H9 (cell line): ENCODE data around the gene TMCO4. TPM values are rescaled to one million over a fixed set of nuclear protein-coding genes. Genes with fewer than 3 reads are reported as not detected.

Experiments used
- DNase-seq: peaks from one replicate; pipeline ENCODE4 v3.0.0-alpha.2; 2017
- H2AFZ ChIP-seq: one replicate; pipeline ENCODE4 v1.6.1; 2013; ENCODE audit warnings: mild to moderate bottlenecking, low read length, control low read depth, moderate library complexity
- H2AK5ac ChIP-seq: 2 replicates; pipeline ENCODE4 v1.6.1; 2013; ENCODE audit warnings: low read length, control low read depth, mixed read lengths; ENCODE audit not compliant: insufficient read length
- H2BK120ac ChIP-seq: one replicate; pipeline ENCODE4 v1.6.1; 2013; ENCODE audit warnings: low read depth, mild to moderate bottlenecking, low read length, control low read depth, inconsistent platforms; ENCODE audit not compliant: poor library complexity, severe bottlenecking
- H2BK12ac ChIP-seq: 2 replicates; pipeline ENCODE4 v1.6.1; 2013; ENCODE audit warnings: low read length, control low read depth, mixed read lengths, low read depth; ENCODE audit not compliant: insufficient read length
- H2BK15ac ChIP-seq: 2 replicates; pipeline ENCODE4 v1.6.1; 2013; ENCODE audit warnings: low read depth, low read length, control low read depth
- H2BK20ac ChIP-seq: one replicate; pipeline ENCODE4 v1.6.1; 2013; ENCODE audit warnings: low read depth, mild to moderate bottlenecking, low read length, control low read depth, inconsistent platforms; ENCODE audit not compliant: poor library complexity, severe bottlenecking
- H2BK5ac ChIP-seq: 2 replicates; pipeline ENCODE4 v1.6.1; 2013; ENCODE audit warnings: low read length, control low read depth, mixed read lengths; ENCODE audit not compliant: insufficient read length
- H3K14ac ChIP-seq: 2 replicates; pipeline ENCODE4 v1.6.1; 2013; ENCODE audit warnings: low read length, control low read depth; ENCODE audit not compliant: insufficient read depth
- H3K18ac ChIP-seq: 2 replicates; pipeline ENCODE4 v1.6.1; 2013; ENCODE audit warnings: low read depth, mild to moderate bottlenecking, mixed read lengths, low read length, control low read depth; ENCODE audit not compliant: insufficient read length
- H3K23ac ChIP-seq: 2 replicates; pipeline ENCODE4 v1.6.1; 2013; ENCODE audit warnings: low read length, control low read depth, mixed read lengths, low read depth; ENCODE audit not compliant: insufficient read length
- H3K23me2 ChIP-seq: 2 replicates; pipeline ENCODE4 v1.6.1; 2013; ENCODE audit warnings: low read depth, mild to moderate bottlenecking, mixed read lengths, low read length, control low read depth; ENCODE audit not compliant: insufficient read length, poor library complexity, severe bottlenecking
- H3K27ac ChIP-seq: 2 replicates; pipeline ENCODE4 v1.5.1; 2013; ENCODE audit warnings: low read length, control low read depth, mixed read lengths, low read depth; ENCODE audit not compliant: insufficient read length
- H3K27me3 ChIP-seq: 2 replicates; pipeline ENCODE4 v1.6.1; 2013; ENCODE audit warnings: low read length, control low read depth, inconsistent platforms; ENCODE audit not compliant: insufficient read depth
- H3K4ac ChIP-seq: 2 replicates; pipeline ENCODE4 v1.6.1; 2013; ENCODE audit warnings: low read depth, mild to moderate bottlenecking, control low read depth, inconsistent platforms, low read length, moderate library complexity
- H3K4me1 ChIP-seq: 2 replicates; pipeline ENCODE4 v1.6.1; 2013; ENCODE audit warnings: low read length, control low read depth, inconsistent platforms; ENCODE audit not compliant: insufficient read depth
- H3K4me2 ChIP-seq: 2 replicates; pipeline ENCODE4 v1.6.1; 2013; ENCODE audit warnings: low read length, control low read depth, mixed read lengths; ENCODE audit not compliant: insufficient read length, insufficient read depth
- H3K56ac ChIP-seq: 2 replicates; pipeline ENCODE4 v1.6.1; 2013; ENCODE audit warnings: low read depth, mild to moderate bottlenecking, mixed read lengths, low read length, control low read depth; ENCODE audit not compliant: insufficient read length
- H3K79me1 ChIP-seq: 2 replicates; pipeline ENCODE4 v1.6.1; 2013; ENCODE audit warnings: low read depth, mild to moderate bottlenecking, moderate library complexity, low read length, control low read depth, inconsistent platforms; ENCODE audit not compliant: insufficient read depth, poor library complexity, severe bottlenecking
- H3K79me2 ChIP-seq: 2 replicates; pipeline ENCODE4 v1.6.1; 2013; ENCODE audit warnings: low read length, control low read depth, inconsistent platforms; ENCODE audit not compliant: insufficient read depth
- H3K9ac ChIP-seq: 2 replicates; pipeline ENCODE4 v1.6.1; 2013; ENCODE audit warnings: low read length, control low read depth, mixed read lengths; ENCODE audit not compliant: insufficient read length; ENCODE audit errors: extremely low read depth
- H3K9me3 ChIP-seq: one replicate; pipeline ENCODE4 v1.6.1; 2013; ENCODE audit warnings: low read depth, low read length, inconsistent platforms; ENCODE audit not compliant: control insufficient read depth
- H3T11ph ChIP-seq: one replicate; pipeline ENCODE4 v1.6.1; 2013; ENCODE audit warnings: mild to moderate bottlenecking, low read length, control low read depth, inconsistent platforms
- H4K20me1 ChIP-seq: one replicate; pipeline ENCODE4 v1.6.1; 2013; ENCODE audit not compliant: control insufficient read depth, insufficient read length, insufficient read depth
- H4K5ac ChIP-seq: 2 replicates; pipeline ENCODE4 v1.6.1; 2013; ENCODE audit warnings: low read depth, mild to moderate bottlenecking, mixed read lengths, low read length, control low read depth; ENCODE audit not compliant: insufficient read length
- H4K8ac ChIP-seq: replicated peaks from 2 replicates; pipeline ENCODE4 v1.6.1; 2013; ENCODE audit warnings: low read length, control low read depth, mixed read lengths, low read depth; ENCODE audit not compliant: insufficient read length
- H4K91ac ChIP-seq: 2 replicates; pipeline ENCODE4 v1.6.1; 2013; ENCODE audit warnings: low read depth, mild to moderate bottlenecking, moderate library complexity, mixed read lengths, low read length, control low read depth; ENCODE audit not compliant: insufficient read length
- H3K27ac Mint-ChIP-seq, 3 experiments: 2 replicates in 2 of 3; 3 replicates in 1 of 3; pipeline ENCODE4 v1.8.0; 2020 to 2021; ENCODE audit warnings: mixed read lengths in 3 of 3, mild to moderate bottlenecking in 1 of 3, moderate library complexity in 1 of 3
- H3K27me3 Mint-ChIP-seq: 2 replicates; pipeline ENCODE4 v1.8.0; 2021; ENCODE audit warnings: low read depth, mild to moderate bottlenecking, moderate library complexity, mixed read lengths
- H3K36me3 Mint-ChIP-seq, 3 experiments: 2 replicates in 2 of 3; 3 replicates in 1 of 3; pipeline ENCODE4 v1.8.0; 2020 to 2021; ENCODE audit warnings: low read depth in 3 of 3, mixed read lengths in 3 of 3; ENCODE audit not compliant: insufficient read depth in 1 of 3
- H3K4me1 Mint-ChIP-seq, 2 experiments: 2 replicates each; pipeline ENCODE4 v1.8.0; 2020; ENCODE audit warnings: mixed read lengths in 2 of 2
- H3K4me3 Mint-ChIP-seq, 2 experiments: 2 replicates in 1 of 2; 3 replicates in 1 of 2; pipeline ENCODE4 v1.8.0; 2020 to 2021; ENCODE audit warnings: mild to moderate bottlenecking in 2 of 2, mixed read lengths in 2 of 2, moderate library complexity in 1 of 2
- H3K9me3 Mint-ChIP-seq, 2 experiments: 2 replicates in 1 of 2; 3 replicates in 1 of 2; pipeline ENCODE4 v1.8.0; 2020; ENCODE audit warnings: mild to moderate bottlenecking in 2 of 2, mixed read lengths in 2 of 2, moderate library complexity in 1 of 2
- CTCF ChIP-seq: fragments of 200-600 bp; sonication (generic); conservative IDR thresholded peaks from 3 replicates; pipeline ENCODE4 v1.8.0; 2021; ENCODE audit warnings: antibody characterized with exemption, mild to moderate bottlenecking
- WGBS: extraction: QIAGEN DNeasy Blood & Tissue Kit; methylation state at CpG from one replicate; pipeline ENCODE4 v1.1.7; 2013; ENCODE audit warnings: missing lambda C conversion rate, low lambda C conversion rate, mixed read lengths; ENCODE audit not compliant: insufficient read length; ENCODE audit errors: extremely low coverage; 5-methylcytosine and 5-hydroxymethylcytosine counted together
- total RNA-seq: library from RNA; stranded (reverse); gene quantifications from 2 replicates; pipeline ENCODE4 v1.2.1, GENCODE V29; 2021

The TMCO4 gene
- total RNA-seq, 1 experiment from 2014 or later = 4.0 TPM

DNA sequence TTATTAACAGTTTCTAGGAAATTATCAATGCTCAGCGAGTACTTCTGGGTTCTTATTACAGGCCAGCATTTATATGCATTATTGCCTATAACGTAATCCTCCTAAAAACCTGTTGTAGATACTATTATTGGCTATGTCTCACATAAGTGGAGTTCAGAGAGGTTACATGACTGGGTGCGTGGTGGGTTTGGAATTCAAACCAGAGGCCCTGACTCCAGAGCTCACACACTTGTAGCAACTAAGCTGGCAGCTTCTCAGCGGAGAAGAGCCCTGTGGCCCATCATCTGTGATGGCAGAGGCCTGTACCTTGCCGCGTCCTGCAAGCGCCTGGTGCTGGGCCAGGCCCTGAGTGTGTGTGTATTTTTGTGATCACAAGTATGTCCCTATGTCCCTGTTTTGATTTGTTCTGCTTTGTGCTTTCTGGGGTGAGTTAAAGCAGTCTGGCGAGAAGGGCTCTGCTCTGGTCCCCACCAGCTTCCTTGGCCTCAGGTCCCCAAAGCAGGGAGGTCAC lies 68.3 kb downstream of the TMCO4 start:
- Histone ChIP-seq H3K4ac (no peak overlapping the region), H3K56ac (no peak overlapping the region), H2BK5ac (no peak overlapping the region), H4K91ac (no peak overlapping the region), H3K23ac (no peak overlapping the region), H2BK12ac (no peak overlapping the region), H3K79me1 (no peaks in the 10 kb centered on the region), H3K14ac (no peak overlapping the region), H2BK15ac (no peak overlapping the region), H3K9ac (no peak overlapping the region), H3K27me3 (no peaks in the 10 kb centered on the region; the same call in 1 of the 2 replicates), H4K5ac (no peak overlapping the region), H3K23me2 (no peaks in the 10 kb centered on the region), H3K4me2 (no peak overlapping the region), H3T11ph (no peak overlapping the region), H4K20me1 (no peaks in the 10 kb centered on the region), H3K18ac (no peak overlapping the region), H3K4me1 (no peaks in the 10 kb centered on the region), H3K27ac (no peak overlapping the region), H2AFZ (no peak overlapping the region), H2BK120ac (no peak overlapping the region), H3K79me2 (no peaks in the 10 kb centered on the region), H2BK20ac (no peak overlapping the region), H3K9me3 (no peaks in the 10 kb centered on the region), H2AK5ac (no peak overlapping the region), H4K8ac (no peak overlapping the region)
- Mint-ChIP-seq H3K27me3 (peaks cover 3% of the 10 kb centered on the region), H3K27ac (no peak overlapping the region; a peak in 1 of 7 replicates), H3K36me3 (peaks cover 0 to 7% (median 4%) of the 10 kb centered on the region in 3 experiments; a peak in 2 of 7 replicates), H3K9me3 (peaks cover 0 to 12% of the 10 kb centered on the region in 2 experiments; a peak in 3 of 5 replicates), H3K4me1 (peaks cover 6 to 14% of the 10 kb centered on the region in 2 experiments; a peak in 3 of 4 replicates), H3K4me3 (no peak overlapping the region)
- TF ChIP-seq CTCF = no peak
- no peak for DNase-seq
- WGBS = no CpG with 5 or more reads among the region's 8 CpGs
